Fibroblast of mammary gland (primary cell): Measurements from ENCODE around the gene TRAF3.

ENCODE experiments used
- DNase-seq: peaks from one replicate; pipeline ENCODE4 v3.0.0-alpha.2; 2010; ENCODE audit warnings: low read depth
- H3K4me3 ChIP-seq: 2 replicates; pipeline ENCODE4 v1.5.1; 2011; ENCODE audit warnings: low read depth, mild to moderate bottlenecking, low read length, moderate library complexity; ENCODE audit not compliant: control insufficient read depth
- TF ChIP-seq, protein P1 (sequence below): conservative IDR thresholded peaks from 2 replicates; pipeline ENCODE4 v1.5.1; 2011; ENCODE audit warnings: low read depth, low read length, inconsistent platforms; ENCODE audit not compliant: control insufficient read depth, insufficient read depth

TRAF3 gene

DNA sequence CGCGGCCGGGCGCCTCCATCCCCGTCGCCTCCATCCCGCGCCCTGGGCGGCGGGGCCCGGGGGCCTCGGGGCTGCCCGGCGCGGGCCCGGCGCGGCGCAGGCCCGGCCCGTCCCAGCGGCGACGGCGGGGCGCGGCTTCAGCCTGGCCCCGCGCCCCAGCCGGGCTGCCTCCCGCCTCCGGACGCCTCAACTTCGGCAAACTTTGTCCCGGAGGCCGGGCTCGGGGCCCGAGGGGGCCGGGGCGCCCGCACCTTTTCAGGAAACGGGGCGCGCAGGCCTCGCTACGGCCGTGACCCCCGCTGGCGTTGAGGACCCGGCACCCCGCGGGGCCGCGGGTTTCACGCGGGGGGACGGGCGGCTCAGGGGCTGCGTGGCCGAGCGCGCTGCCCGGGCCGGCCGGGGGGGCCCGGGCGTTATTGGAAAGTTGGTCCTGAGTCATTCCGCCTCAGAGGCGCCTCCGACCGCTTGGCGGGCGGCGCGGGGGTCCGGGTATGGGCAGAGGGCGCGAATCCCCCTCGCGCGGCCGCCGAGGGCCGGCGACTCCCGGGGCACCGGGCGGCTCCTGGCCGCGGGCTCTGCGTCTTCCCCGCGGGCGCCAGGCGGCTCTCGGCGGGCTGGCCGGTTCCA lies 575 bp downstream of the TRAF3 start:
- TF ChIP-seq, protein P1, sequence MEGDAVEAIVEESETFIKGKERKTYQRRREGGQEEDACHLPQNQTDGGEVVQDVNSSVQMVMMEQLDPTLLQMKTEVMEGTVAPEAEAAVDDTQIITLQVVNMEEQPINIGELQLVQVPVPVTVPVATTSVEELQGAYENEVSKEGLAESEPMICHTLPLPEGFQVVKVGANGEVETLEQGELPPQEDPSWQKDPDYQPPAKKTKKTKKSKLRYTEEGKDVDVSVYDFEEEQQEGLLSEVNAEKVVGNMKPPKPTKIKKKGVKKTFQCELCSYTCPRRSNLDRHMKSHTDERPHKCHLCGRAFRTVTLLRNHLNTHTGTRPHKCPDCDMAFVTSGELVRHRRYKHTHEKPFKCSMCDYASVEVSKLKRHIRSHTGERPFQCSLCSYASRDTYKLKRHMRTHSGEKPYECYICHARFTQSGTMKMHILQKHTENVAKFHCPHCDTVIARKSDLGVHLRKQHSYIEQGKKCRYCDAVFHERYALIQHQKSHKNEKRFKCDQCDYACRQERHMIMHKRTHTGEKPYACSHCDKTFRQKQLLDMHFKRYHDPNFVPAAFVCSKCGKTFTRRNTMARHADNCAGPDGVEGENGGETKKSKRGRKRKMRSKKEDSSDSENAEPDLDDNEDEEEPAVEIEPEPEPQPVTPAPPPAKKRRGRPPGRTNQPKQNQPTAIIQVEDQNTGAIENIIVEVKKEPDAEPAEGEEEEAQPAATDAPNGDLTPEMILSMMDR = no peak
- no peak for DNase-seq
- H3K4me3 ChIP-seq = peak overlapping the region; percentile 77

DNA sequence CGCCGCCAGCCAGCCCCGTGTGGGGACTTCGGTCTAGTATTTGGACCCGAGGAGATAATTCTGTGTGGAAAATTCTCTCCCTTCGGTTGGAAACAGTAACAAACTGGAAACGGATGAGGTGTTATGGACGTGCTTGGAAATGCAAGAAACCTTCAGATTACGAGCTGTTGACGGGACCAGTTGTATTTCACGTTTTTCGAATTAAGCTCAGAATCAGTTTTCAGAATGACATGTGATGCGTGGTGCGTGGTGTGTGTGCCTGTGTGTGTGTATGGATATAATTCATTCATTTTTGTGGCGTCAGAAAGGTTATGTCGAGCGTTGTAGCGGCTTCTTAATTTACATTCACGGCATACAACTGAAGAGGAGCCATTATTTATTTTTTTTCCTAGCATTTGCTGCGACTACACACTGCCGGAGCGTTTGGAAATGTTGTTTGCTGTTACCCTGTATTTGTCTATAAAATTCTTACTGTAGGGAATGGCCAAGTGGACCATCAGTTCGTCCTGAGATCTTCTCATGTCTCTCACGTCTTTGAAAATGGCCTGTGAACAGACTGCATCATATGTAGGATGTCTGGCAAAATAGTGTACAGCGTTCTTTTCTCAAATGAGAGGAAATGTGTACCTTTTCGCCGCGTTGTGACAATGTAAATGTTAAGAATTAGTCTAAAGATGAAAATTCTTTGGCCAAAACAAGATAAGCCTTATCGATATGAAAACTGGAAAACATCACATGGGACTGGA lies 1.3 kb downstream of the TRAF3 start:
- peak; percentile 44 for DNase-seq
- TF ChIP-seq, protein P1 = no peak
- H3K4me3 ChIP-seq = peak overlapping the region; percentile 77

DNA sequence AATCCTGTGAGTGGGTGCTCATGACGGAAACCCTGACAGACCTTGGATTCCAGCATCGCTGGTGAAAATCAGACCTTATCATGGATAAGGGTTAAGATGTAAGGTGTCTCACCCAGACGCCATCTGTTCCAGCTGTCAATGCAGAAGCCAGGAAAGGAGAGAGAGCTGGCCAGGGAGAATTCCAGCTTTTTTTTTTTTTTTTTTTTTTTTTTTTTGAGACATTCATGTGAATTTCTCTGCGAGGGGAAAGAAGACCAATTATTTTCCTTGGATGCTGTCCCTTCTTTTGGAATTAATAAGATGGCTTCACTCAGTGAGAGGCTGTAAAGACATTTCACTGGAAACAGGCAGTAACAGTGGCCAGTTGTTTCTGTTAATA lies 1.8 kb downstream of the TRAF3 start:
- peak overlapping the region; percentile 77 for H3K4me3 ChIP-seq
- DNase-seq = no peak
- TF ChIP-seq, protein P1 = no peak

DNA sequence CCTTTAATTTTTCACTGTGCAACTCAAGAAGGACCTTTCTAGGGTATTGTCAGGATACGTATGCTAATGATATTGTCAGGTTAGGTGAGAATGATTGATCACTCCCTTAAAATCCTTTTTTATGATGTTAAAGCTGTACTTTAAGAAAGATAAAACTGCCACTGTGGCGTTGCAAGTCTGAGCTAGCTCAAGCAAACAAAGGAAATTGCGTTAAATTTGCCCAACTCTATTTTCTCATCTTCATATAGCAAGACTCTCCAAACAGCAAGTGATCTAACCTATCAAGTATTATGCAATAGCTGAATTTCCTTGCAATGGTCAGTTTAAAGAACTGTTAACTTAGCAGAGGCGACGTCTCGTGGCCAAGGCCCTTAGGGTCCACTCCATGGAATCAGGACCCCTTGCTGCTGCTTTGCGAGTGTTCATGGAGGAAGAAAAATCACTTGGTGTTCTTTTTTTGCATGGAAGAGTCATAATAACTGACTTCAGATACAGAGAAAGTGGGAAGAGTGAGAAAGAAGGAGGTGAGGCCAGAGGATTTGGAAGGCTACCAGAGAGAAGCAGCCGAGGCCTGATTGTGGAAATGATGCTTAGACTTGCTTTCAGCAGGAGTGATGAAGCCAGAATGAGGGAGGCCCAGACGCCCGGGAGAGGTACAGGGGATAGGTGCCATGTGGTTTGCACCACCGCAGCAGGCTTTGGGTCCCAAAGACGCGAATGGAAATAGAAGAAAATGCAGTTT lies 2.5 kb downstream of the TRAF3 start:
- H3K4me3 ChIP-seq = no peak overlapping the region
- TF ChIP-seq, protein P1 = no peak
- DNase-seq = peak; percentile 27

DNA sequence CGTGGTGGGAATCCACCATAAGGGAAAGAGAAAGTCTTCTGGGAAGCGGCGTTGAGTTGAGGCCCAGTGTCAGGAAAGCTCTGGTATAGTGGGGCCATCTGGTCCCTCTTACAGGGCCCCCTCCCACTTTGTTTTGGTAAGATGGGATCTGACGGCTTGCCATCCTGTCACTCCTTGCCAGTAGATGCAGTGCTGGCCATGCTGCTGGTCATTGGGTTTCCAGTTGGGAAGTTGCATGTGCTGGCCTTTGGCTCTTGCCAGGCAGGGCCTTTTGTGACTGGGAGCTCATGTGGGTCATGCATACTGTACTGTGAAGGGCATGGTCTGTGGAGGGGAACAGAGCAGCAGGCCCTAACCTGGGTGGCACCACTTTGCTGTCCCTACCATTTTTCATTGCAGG lies 3.8 kb downstream of the TRAF3 start:
- no peak for DNase-seq
- no peak overlapping the region for H3K4me3 ChIP-seq
- TF ChIP-seq, protein P1 = no peak

DNA sequence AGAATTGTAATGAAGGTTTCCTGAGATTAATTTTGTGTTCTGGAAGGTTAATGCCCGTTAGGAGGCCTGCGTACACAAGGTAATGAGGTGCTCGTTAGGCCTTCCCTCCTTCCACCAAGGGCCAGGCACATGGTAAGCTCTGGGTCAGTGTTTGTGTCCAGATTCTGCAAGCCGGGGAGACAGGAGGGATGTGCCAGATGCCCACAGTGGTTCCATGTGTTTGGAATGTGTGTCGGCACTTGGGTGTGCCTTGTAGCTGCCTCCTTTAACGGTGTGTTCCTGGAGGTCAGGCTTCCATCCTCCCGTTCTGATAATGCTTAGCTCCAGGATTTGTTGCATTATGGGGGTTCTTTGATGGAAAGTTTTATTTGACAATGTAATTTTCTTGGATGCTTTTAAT lies 5.7 kb downstream of the TRAF3 start:
- H3K4me3 ChIP-seq = no peak overlapping the region
- TF ChIP-seq, protein P1 = no peak
- DNase-seq = no peak
